Lower leg skin (tissue), 4 donors: ENCODE results near the gene NCAM1. TPM values are rescaled to one million over a fixed set of nuclear protein-coding genes. Genes with fewer than 3 reads are reported as not detected.

Experiments
- DNase-seq, 2 donors: peaks; one replicate each; pipeline ENCODE4 v3.0.0-alpha.2; 2019; ENCODE audit warnings: low spot score in 2 of 2
- H3K4me3 ChIP-seq: fragments of 200-600 bp; sonication (generic); 2 replicates; pipeline ENCODE4 v1.5.1; 2017; ENCODE audit warnings: mild to moderate bottlenecking, low read depth; ENCODE audit not compliant: poor library complexity, severe bottlenecking
- CTCF ChIP-seq, 3 donors: fragments of 450-650 bp; IDR thresholded peaks; one replicate each; pipeline ENCODE4 v1.5.1; 2016; ENCODE audit warnings: antibody characterized with exemption in 3 of 3, mild to moderate bottlenecking in 3 of 3, moderate library complexity in 2 of 3
- POLR2A ChIP-seq, 2 donors: fragments of 450-650 bp; IDR thresholded peaks; one replicate each; pipeline ENCODE4 v1.6.1; 2016 to 2017; ENCODE audit warnings: antibody characterized with exemption in 2 of 2, mild to moderate bottlenecking in 1 of 2, moderate library complexity in 1 of 2
- WGBS, 2 donors: methylation state at CpG; one replicate each; pipeline ENCODE4 v1.1.5; 2018; 5-methylcytosine and 5-hydroxymethylcytosine counted together
- intact Hi-C: fragments of 100-400 bp; cut with DNase I; formaldehyde crosslinking; loops from one replicate; pipeline ENCODE4 v1.15.0; 2023; ENCODE audit warnings: low total_unique reads
- total RNA-seq, 4 donors: library from RNA; depleted of rRNA; stranded (reverse); fragments of >200 nt; gene quantifications; one replicate each; pipeline ENCODE4 v1.1.0, GENCODE V29; 2016

NCAM1 gene
- total RNA-seq, 4 donors from 2014 or later, result 1.7 to 7.1 (median 3.8) TPM

GRCh38 chr11:113111156-113111555, 149.9 kb downstream of the NCAM1 start:
- intact Hi-C loops, result no loop called here
- no peak overlapping the region for H3K4me3 ChIP-seq
- no peak for DNase-seq
- TF ChIP-seq POLR2A (IDR thresholded peaks at IDR 0.05), result no peak
- no peak for TF ChIP-seq CTCF (IDR thresholded peaks at IDR 0.05)
- 88 to 89% methylated on average over 2 of the region's 2 CpGs for WGBS, 2 donors

GRCh38 chr11:113112307-113112706, 151.1 kb downstream of the NCAM1 start:
- intact Hi-C loops, result no loop called here
- no peak for DNase-seq
- H3K4me3 ChIP-seq, result no peak overlapping the region
- TF ChIP-seq CTCF (IDR thresholded peaks at IDR 0.05) (no peak), POLR2A (IDR thresholded peaks at IDR 0.05) (no peak)
- 65 to 73% methylated on average over 3 of the region's 3 CpGs for WGBS, 2 donors

GRCh38 chr11:113113801-113114704, 152.8 kb downstream of the NCAM1 start:
- intact Hi-C loops, result no loop called here
- TF ChIP-seq CTCF (IDR thresholded peaks at IDR 0.05) (no peak), POLR2A (IDR thresholded peaks at IDR 0.05) (no peak)
- WGBS, 2 donors, result 64 to 67% methylated on average over 5 of the region's 5 CpGs
- DNase-seq, result no peak
- H3K4me3 ChIP-seq, result no peak overlapping the region

GRCh38 chr11:113114705-113115027, 153.4 kb downstream of the NCAM1 start:
- 63 to 75% methylated on average over 3 of the region's 3 CpGs for WGBS, 2 donors
- DNase-seq, result no peak
- no peak overlapping the region for H3K4me3 ChIP-seq
- intact Hi-C loops, result no loop called here
- TF ChIP-seq POLR2A (IDR thresholded peaks at IDR 0.05), result no peak

- 88 to 90% methylated on average over 1 of the region's 1 CpG for WGBS, 2 donors
- no peak overlapping the region for H3K4me3 ChIP-seq
- no peak for DNase-seq
- intact Hi-C loops, result no loop called here
- TF ChIP-seq CTCF (IDR thresholded peaks at IDR 0.05), result no peak
- no peak for TF ChIP-seq POLR2A (IDR thresholded peaks at IDR 0.05)
Measured at GRCh38 chr11:113118104-113118503, 156.9 kb downstream of the NCAM1 start.

- WGBS, 2 donors, result 64 to 65% methylated on average over 3 of the region's 3 CpGs
- no peak overlapping the region for H3K4me3 ChIP-seq
- DNase-seq, result no peak
- TF ChIP-seq CTCF (IDR thresholded peaks at IDR 0.05) (no peak), POLR2A (IDR thresholded peaks at IDR 0.05) (no peak)
- intact Hi-C loops, result no loop called here
Measured at GRCh38 chr11:113119074-113119473, 157.9 kb downstream of the NCAM1 start.
